ENCODE measurements around the gene PLCB3.
"Not testable (repeated sequence)": the region's sequence is repeated elsewhere in the genome, so short reads cannot be mapped to it uniquely, and the experiment has no call there.

The PLCB3 gene

GRCh38 chr11:64245797-64246620 lies 5.3 kb upstream of the PLCB3 start:
- DNase-seq (ENCODE audit: low read depth), result peak; percentile 73
- peak overlapping the region; percentile 73 for H3K4me3 ChIP-seq (ENCODE audit: low read depth, low read length)
- TF ChIP-seq CTCF (IDR thresholded peaks at IDR 0.05; ENCODE audit: insufficient read depth, low read depth, low read length, missing control alignments), result no peak

GRCh38 chr11:64246621-64246870 lies 4.8 kb upstream of the PLCB3 start:
- peak overlapping the region; percentile 73; the same call in 1 of the 2 replicates for H3K4me3 ChIP-seq (ENCODE audit: low read depth, low read length)
- DNase-seq (ENCODE audit: low read depth), result not testable (repeated sequence)

GRCh38 chr11:64246871-64247728 lies 4.2 kb upstream of the PLCB3 start, which contains the start of gene PPP1R14B:
PPP1R14B (minus strand) TSS chr11:64246943; CDS start chr11:64246673, 270 bp downstream.
- H3K4me3 ChIP-seq (ENCODE audit: low read depth, low read length), result peak within 1 kb of the TSS; percentile 98
- no peak for TF ChIP-seq CTCF (IDR thresholded peaks at IDR 0.05; ENCODE audit: insufficient read depth, low read depth, low read length, missing control alignments)
- DNase-seq (ENCODE audit: low read depth), result peak; percentile 83

GRCh38 chr11:64247729-64248531 lies 3.4 kb upstream of the PLCB3 start:
- no peak for TF ChIP-seq CTCF (IDR thresholded peaks at IDR 0.05; ENCODE audit: insufficient read depth, low read depth, low read length, missing control alignments)
- no peak overlapping the region for H3K4me3 ChIP-seq (ENCODE audit: low read depth, low read length)
- no peak for DNase-seq (ENCODE audit: low read depth)

GRCh38 chr11:64248578-64248977 lies 2.8 kb upstream of the PLCB3 start:
- no peak for TF ChIP-seq CTCF (IDR thresholded peaks at IDR 0.05; ENCODE audit: insufficient read depth, low read depth, low read length, missing control alignments)
- no peak for DNase-seq (ENCODE audit: low read depth)
- no peak overlapping the region for H3K4me3 ChIP-seq (ENCODE audit: low read depth, low read length)

GRCh38 chr11:64249038-64249437 lies 2.3 kb upstream of the PLCB3 start:
- H3K4me3 ChIP-seq (ENCODE audit: low read depth, low read length), result no peak overlapping the region
- DNase-seq (ENCODE audit: low read depth), result no peak
- no peak for TF ChIP-seq CTCF (IDR thresholded peaks at IDR 0.05; ENCODE audit: insufficient read depth, low read depth, low read length, missing control alignments)
